Ishikawa (cell line): Measurements from ENCODE around the gene ABL1.

Experiments
- CEBPB ChIP-seq: IDR thresholded peaks from 2 replicates; pipeline ENCODE4 v1.6.1; 2012
- CREB1 ChIP-seq: IDR thresholded peaks from 2 replicates; pipeline ENCODE4 v1.6.1; 2012; ENCODE audit warnings: low read depth
- EGR1 ChIP-seq: IDR thresholded peaks from 2 replicates; pipeline ENCODE4 v1.6.1; 2012
- EP300 ChIP-seq: IDR thresholded peaks from 2 replicates; pipeline ENCODE4 v1.6.1; 2012; ENCODE audit warnings: borderline replicate concordance
- FOXM1 ChIP-seq: IDR thresholded peaks from 2 replicates; pipeline ENCODE4 v1.6.1; 2012; ENCODE audit warnings: low read depth, borderline replicate concordance
- NFIC ChIP-seq: IDR thresholded peaks from 2 replicates; pipeline ENCODE4 v1.6.1; 2012
- RAD21 ChIP-seq: IDR thresholded peaks from 2 replicates; pipeline ENCODE4 v1.6.1; 2012; ENCODE audit warnings: low read depth
- TAF1 ChIP-seq: IDR thresholded peaks from 2 replicates; pipeline ENCODE4 v1.6.1; 2012; ENCODE audit warnings: low read depth, mild to moderate bottlenecking
- TCF12 ChIP-seq: IDR thresholded peaks from 2 replicates; pipeline ENCODE4 v1.6.1; 2012; ENCODE audit warnings: low read depth
- TEAD4 ChIP-seq: IDR thresholded peaks from 2 replicates; pipeline ENCODE4 v1.6.1; 2012
- USF1 ChIP-seq: IDR thresholded peaks from 2 replicates; pipeline ENCODE4 v1.6.1; 2012
- YY1 ChIP-seq: IDR thresholded peaks from 2 replicates; pipeline ENCODE4 v1.6.1; 2012; ENCODE audit warnings: low read depth
- ZBTB7A ChIP-seq: IDR thresholded peaks from 2 replicates; pipeline ENCODE4 v1.6.1; 2012; ENCODE audit warnings: low read depth
- TF ChIP-seq, protein P1 (sequence below): IDR thresholded peaks from 2 replicates; pipeline ENCODE4 v1.6.1; 2012; ENCODE audit warnings: low read depth, mild to moderate bottlenecking
- TF ChIP-seq, protein P2 (sequence below): IDR thresholded peaks from 2 replicates; pipeline ENCODE4 v1.6.1; 2012

The ABL1 gene

DNA sequence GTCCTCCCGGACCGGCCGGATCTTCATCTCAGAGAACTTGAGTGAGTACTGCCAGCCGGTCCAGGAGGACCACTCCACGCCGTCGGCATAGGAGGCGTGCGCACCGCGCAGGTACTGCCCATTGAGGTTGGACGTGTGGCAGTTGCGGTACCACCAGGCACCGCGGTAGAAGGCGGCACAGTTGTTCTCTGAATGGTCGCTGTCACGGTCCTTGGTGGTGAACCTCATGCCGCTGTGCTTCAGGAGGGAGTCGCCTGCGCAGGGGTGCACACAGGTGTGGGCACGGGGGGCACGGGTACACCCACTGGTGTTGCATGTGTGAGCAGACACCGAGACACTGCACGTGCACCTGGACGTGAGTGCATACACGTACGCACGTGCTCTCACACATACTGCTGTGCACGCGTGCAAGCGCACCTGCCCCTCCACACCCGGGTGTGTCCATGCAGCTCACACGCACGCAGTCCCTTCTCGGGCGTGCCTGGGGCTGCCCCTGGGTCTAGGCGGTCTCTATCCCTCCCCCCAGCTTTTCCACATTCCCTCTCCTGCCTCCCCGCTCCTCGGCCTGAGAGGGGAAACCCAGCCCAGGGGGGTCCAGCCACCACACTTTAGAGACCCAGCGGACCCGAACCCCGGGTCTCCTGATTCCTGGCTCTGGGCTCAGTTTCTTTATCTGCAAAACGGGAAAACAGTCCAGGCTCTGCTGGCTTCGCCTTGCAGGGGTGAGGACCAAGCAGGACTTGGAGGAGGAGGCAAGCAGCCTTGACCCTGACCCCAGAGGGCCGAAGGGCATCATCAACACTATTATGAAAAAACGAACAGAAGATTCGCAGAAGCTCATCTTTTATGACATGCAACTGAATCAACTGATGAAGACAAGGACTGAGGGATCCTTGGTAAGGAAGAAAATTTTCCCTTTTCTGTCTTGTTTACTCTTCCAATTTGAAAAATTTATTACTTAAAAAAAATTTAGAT is 69.3 kb downstream of the ABL1 start:
- TF ChIP-seq TAF1 (no peak), RAD21 (no peak), CREB1 (no peak), USF1 (no peak), NFIC (no peak), ZBTB7A (no peak), YY1 (no peak), EGR1 (no peak), EP300 (no peak), TCF12 (no peak), TEAD4 (no peak), CEBPB (no peak)
- TF ChIP-seq, protein P1, sequence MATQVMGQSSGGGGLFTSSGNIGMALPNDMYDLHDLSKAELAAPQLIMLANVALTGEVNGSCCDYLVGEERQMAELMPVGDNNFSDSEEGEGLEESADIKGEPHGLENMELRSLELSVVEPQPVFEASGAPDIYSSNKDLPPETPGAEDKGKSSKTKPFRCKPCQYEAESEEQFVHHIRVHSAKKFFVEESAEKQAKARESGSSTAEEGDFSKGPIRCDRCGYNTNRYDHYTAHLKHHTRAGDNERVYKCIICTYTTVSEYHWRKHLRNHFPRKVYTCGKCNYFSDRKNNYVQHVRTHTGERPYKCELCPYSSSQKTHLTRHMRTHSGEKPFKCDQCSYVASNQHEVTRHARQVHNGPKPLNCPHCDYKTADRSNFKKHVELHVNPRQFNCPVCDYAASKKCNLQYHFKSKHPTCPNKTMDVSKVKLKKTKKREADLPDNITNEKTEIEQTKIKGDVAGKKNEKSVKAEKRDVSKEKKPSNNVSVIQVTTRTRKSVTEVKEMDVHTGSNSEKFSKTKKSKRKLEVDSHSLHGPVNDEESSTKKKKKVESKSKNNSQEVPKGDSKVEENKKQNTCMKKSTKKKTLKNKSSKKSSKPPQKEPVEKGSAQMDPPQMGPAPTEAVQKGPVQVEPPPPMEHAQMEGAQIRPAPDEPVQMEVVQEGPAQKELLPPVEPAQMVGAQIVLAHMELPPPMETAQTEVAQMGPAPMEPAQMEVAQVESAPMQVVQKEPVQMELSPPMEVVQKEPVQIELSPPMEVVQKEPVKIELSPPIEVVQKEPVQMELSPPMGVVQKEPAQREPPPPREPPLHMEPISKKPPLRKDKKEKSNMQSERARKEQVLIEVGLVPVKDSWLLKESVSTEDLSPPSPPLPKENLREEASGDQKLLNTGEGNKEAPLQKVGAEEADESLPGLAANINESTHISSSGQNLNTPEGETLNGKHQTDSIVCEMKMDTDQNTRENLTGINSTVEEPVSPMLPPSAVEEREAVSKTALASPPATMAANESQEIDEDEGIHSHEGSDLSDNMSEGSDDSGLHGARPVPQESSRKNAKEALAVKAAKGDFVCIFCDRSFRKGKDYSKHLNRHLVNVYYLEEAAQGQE, result no peak

DNA sequence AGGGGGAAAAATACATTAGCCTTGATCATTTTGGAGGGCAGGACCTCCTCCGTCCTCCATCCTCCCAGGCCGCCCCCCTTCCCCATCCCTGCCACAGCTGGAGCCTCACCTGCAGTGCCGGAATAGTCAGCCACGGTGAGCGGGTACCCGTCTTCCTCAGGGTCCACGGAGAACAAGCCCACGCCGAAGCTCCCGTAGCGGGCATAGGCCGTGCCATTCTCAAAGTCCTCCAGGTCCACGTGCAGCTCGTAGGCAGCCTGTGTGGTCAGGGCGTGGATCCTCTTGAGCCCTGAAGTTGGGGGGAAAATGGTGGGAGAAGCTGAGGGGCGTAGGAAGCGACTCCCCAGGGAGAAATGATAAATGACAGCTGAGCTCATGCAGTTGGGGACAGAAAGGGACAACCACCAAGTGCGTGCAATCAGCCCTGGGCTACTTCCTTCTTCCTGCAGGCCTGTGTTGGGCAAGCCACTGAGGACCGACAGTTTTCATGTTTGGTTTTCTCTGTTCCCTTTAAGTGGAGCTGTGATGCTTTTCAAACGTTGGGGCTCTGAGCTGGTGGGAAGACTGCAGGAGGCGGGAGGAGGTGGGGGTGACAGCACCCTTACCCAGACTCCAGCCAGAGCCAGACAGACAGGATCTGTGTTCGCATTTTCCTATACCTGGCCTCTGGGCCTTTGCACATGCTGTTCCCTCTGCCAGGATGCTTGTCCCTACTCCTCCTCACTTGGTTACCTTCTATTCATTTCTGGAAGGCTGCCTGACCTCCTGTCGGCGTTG is 70.3 kb downstream of the ABL1 start:
- TF ChIP-seq, protein P1, result no peak
- no peak for TF ChIP-seq TAF1
- TF ChIP-seq, protein P2, sequence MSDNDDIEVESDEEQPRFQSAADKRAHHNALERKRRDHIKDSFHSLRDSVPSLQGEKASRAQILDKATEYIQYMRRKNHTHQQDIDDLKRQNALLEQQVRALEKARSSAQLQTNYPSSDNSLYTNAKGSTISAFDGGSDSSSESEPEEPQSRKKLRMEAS, result no peak
- no peak for TF ChIP-seq NFIC
- no peak for TF ChIP-seq ZBTB7A

- no peak for TF ChIP-seq RAD21
- TF ChIP-seq ZBTB7A, result no peak
- TF ChIP-seq, protein P1, result no peak
- TF ChIP-seq, protein P2, result no peak
- no peak for TF ChIP-seq FOXM1
Observed at GRCh38 chr9:130905902-130906734, 71.1 kb downstream of the ABL1 start.

DNA sequence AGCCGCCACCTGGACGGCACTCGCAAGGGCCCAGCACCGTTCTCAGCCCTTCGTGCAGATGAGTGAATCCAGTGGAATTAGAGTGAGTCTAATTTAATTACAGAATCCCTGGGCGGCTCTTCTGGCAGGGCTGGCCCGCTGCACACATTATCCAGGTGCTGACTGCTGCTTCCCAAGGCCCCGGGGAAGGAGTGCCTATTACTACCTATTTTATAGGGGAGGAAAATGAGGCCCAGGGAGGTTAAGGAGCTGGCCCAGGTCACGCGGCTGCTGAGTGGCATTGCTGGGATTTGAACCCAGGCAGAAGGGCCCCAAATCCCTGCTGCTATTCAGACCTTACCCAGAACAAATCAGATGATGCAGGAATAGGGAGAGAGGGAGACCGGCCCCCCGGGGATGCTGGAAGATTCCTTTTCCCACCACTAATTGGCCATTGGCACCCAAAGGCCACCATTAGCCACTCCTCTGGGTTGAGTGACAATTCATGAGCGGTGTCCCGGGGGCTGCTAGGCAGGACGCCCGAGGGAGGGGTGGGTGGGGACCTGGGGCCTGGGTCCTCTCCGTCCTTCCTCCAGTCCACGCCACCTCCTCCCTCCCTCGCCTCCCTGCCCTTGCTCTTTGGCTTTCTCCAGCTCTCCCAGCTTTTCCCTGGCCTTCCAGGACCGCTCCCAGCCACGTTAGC is 71.8 kb downstream of the ABL1 start:
- TF ChIP-seq NFIC, result no peak
- no peak for TF ChIP-seq CREB1
- TF ChIP-seq, protein P2, result no peak
